GM21423 (cell line): ENCODE measurements around the gene IFIH1.

Experiments
- ATAC-seq: cut with Tn5 transposase; IDR thresholded peaks from one replicate; pipeline ENCODE4 v1.9.1; 2021; ENCODE audit warnings: mild to moderate bottlenecking, moderate library complexity; ENCODE audit not compliant: unreplicated experiment

The IFIH1 gene

GRCh38 chr2:162219426-162219825 is 99.1 kb downstream of the IFIH1 start:
- ATAC-seq = no peak

GRCh38 chr2:162217598-162217997 is 100.9 kb downstream of the IFIH1 start:
- ATAC-seq = no peak
